ENCODE measurements around the gene TPRX1. TPM values are rescaled to one million over a fixed set of nuclear protein-coding genes. Genes with fewer than 3 reads are reported as not detected.

TPRX1 gene
- total RNA-seq, 1 experiment from 2014 or later, result not detected

DNA sequence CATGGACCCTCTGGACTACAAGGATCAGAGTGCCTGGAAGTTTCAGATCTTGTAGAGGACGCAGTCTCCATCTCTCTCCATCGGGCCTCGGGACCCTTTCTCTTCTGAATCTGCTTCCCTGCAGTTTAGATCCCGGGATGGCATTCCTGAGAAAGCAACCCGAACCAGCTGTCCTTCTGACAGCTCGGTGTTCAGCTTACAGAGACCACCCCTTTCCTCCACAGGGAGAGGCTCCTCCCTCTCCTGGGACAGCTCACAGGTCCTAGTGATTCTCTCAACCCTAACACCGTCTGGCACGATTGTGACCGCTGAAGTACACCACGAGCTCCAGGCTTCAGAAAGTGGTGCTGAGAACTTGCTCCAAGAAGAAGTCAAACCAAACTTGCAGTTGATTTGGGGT, 35.6 kb upstream of the TPRX1 start:
- no peaks in the 10 kb centered on the region for H3K4me1 Mint-ChIP-seq (ENCODE audit: low read depth, unreplicated experiment)

DNA sequence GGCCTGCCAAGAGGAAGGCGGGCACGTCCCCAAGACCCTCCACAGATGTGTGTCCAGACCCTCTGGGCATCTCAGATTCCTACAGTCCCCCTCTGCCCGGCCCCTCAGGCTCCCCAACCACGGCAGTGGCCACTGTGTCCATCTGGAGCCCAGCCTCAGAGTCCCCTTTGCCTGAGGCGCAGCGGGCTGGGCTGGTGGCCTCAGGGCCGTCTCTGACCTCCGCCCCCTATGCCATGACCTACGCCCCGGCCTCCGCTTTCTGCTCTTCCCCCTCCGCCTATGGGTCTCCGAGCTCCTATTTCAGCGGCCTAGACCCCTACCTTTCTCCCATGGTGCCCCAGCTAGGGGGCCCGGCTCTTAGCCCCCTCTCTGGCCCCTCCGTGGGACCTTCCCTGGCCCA, 35.1 kb upstream of the TPRX1 start:
- Mint-ChIP-seq H3K4me1 (ENCODE audit: low read depth, unreplicated experiment) (no peaks in the 10 kb centered on the region), H3K4me3 (ENCODE audit: low read depth, unreplicated experiment) (no peak overlapping the region), H3K27me3 (ENCODE audit: unreplicated experiment) (peaks cover 38% of the 10 kb centered on the region), H3K27ac (ENCODE audit: unreplicated experiment) (no peak overlapping the region), H3K9me3 (ENCODE audit: low read depth, unreplicated experiment) (no peaks in the 10 kb centered on the region), H3K36me3 (ENCODE audit: insufficient read depth, unreplicated experiment) (no peaks in the 10 kb centered on the region)
- intact Hi-C loops (cut with micrococcal nuclease; ENCODE audit: unreplicated experiment), result no loop called here
- TF ChIP-seq, protein P1, sequence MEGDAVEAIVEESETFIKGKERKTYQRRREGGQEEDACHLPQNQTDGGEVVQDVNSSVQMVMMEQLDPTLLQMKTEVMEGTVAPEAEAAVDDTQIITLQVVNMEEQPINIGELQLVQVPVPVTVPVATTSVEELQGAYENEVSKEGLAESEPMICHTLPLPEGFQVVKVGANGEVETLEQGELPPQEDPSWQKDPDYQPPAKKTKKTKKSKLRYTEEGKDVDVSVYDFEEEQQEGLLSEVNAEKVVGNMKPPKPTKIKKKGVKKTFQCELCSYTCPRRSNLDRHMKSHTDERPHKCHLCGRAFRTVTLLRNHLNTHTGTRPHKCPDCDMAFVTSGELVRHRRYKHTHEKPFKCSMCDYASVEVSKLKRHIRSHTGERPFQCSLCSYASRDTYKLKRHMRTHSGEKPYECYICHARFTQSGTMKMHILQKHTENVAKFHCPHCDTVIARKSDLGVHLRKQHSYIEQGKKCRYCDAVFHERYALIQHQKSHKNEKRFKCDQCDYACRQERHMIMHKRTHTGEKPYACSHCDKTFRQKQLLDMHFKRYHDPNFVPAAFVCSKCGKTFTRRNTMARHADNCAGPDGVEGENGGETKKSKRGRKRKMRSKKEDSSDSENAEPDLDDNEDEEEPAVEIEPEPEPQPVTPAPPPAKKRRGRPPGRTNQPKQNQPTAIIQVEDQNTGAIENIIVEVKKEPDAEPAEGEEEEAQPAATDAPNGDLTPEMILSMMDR (IDR thresholded peaks at IDR 0.05; ENCODE audit: unreplicated experiment), result no peak
- CTCF ChIA-PET, result interaction anchor here (0.6 kb wide), 1 partner anchor 330 kb away, joined by 4 read pairs; no protein-coding TSS in a partner anchor
- BruUV-seq (replicated peaks), result no TSS peak
- DNase-seq, result no peak

More for the DNA sequence above, 35.6 kb upstream of the TPRX1 start:
- no peaks in the 10 kb centered on the region for H3K36me3 Mint-ChIP-seq (ENCODE audit: insufficient read depth, unreplicated experiment)
- intact Hi-C loops (cut with micrococcal nuclease; ENCODE audit: unreplicated experiment), result no loop called here
- DNase-seq, result no peak
- CTCF ChIA-PET, result interaction anchor here (0.6 to 0.7 kb wide), 2 partner anchors 10 to 330 kb away, joined by 3 to 4 read pairs; no protein-coding TSS in a partner anchor
- TF ChIP-seq, protein P1 (IDR thresholded peaks at IDR 0.05; ENCODE audit: unreplicated experiment), result no peak
- H3K27ac Mint-ChIP-seq (ENCODE audit: unreplicated experiment), result no peak overlapping the region
- H3K9me3 Mint-ChIP-seq (ENCODE audit: low read depth, unreplicated experiment), result no peaks in the 10 kb centered on the region
- peaks cover 43% of the 10 kb centered on the region for H3K27me3 Mint-ChIP-seq (ENCODE audit: unreplicated experiment)
- no TSS peak for BruUV-seq (replicated peaks)
- H3K4me3 Mint-ChIP-seq (ENCODE audit: low read depth, unreplicated experiment), result no peak overlapping the region

DNA sequence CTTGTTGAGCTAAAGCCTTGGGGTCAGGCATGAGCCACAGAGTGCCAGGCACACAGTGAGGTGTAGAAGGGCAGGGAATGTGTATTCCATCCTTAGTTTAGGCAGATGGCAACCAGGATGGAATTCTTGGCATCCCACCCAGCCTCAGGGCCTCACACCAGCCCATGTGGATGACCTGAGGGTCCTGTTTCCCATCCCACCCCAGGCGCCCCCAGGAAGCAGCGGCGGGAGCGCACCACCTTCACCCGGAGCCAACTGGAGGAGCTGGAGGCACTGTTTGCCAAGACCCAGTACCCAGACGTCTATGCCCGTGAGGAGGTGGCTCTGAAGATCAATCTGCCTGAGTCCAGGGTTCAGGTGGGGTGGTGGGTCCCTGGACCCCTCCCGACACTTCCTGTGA, 31.7 kb upstream of the TPRX1 start:
- CTCF ChIA-PET, result interaction anchor here (0.7 kb wide), 1 partner anchor 319 kb away, joined by 3 read pairs; no protein-coding TSS in a partner anchor
- no peak overlapping the region for H3K4me3 Mint-ChIP-seq (ENCODE audit: low read depth, unreplicated experiment)
- no peak for DNase-seq
- H3K4me1 Mint-ChIP-seq (ENCODE audit: low read depth, unreplicated experiment), result no peaks in the 10 kb centered on the region
- BruUV-seq (replicated peaks), result no TSS peak
- H3K36me3 Mint-ChIP-seq (ENCODE audit: insufficient read depth, unreplicated experiment), result no peaks in the 10 kb centered on the region
- TF ChIP-seq, protein P1 (IDR thresholded peaks at IDR 0.05; ENCODE audit: unreplicated experiment), result no peak
- intact Hi-C loops (cut with micrococcal nuclease; ENCODE audit: unreplicated experiment), result no loop called here
- no peak overlapping the region for H3K27ac Mint-ChIP-seq (ENCODE audit: unreplicated experiment)
- H3K9me3 Mint-ChIP-seq (ENCODE audit: low read depth, unreplicated experiment), result no peaks in the 10 kb centered on the region
- H3K27me3 Mint-ChIP-seq (ENCODE audit: unreplicated experiment), result peaks cover 4% of the 10 kb centered on the region

DNA sequence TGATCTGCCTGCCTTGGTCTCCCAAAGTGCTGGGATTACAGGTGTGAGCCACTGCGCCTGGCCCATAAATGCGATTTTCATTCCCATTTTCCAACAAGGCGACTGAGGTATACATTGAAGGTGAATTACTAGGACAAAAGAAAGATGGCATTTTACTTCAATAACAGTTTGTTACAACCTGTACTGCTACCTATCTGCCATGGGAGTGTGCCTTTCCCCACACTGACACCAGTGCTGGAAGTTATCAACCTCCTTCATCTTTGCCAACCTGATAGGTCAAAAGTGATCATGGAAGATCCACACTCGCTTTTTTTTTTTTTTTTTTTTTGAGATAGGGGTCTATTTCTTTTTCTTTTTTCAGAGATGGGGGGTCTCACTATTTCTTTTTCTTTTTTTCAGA, 28.4 kb upstream of the TPRX1 start:
- H3K4me1 Mint-ChIP-seq (ENCODE audit: low read depth, unreplicated experiment), result no peaks in the 10 kb centered on the region
- no peak overlapping the region for H3K27ac Mint-ChIP-seq (ENCODE audit: unreplicated experiment)
- no TSS peak for BruUV-seq (replicated peaks)
- no peak overlapping the region for H3K4me3 Mint-ChIP-seq (ENCODE audit: low read depth, unreplicated experiment)
- no peaks in the 10 kb centered on the region for H3K36me3 Mint-ChIP-seq (ENCODE audit: insufficient read depth, unreplicated experiment)
- no peaks in the 10 kb centered on the region for H3K9me3 Mint-ChIP-seq (ENCODE audit: low read depth, unreplicated experiment)
- peaks cover 14% of the 10 kb centered on the region for H3K27me3 Mint-ChIP-seq (ENCODE audit: unreplicated experiment)
- TF ChIP-seq, protein P1 (IDR thresholded peaks at IDR 0.05; ENCODE audit: unreplicated experiment), result no peak
- intact Hi-C loops (cut with micrococcal nuclease; ENCODE audit: unreplicated experiment), result no loop called here
- DNase-seq, result no peak
- CTCF ChIA-PET, result no interaction called here
